Measurements from ENCODE around the gene BRD7.

BRD7 gene

DNA sequence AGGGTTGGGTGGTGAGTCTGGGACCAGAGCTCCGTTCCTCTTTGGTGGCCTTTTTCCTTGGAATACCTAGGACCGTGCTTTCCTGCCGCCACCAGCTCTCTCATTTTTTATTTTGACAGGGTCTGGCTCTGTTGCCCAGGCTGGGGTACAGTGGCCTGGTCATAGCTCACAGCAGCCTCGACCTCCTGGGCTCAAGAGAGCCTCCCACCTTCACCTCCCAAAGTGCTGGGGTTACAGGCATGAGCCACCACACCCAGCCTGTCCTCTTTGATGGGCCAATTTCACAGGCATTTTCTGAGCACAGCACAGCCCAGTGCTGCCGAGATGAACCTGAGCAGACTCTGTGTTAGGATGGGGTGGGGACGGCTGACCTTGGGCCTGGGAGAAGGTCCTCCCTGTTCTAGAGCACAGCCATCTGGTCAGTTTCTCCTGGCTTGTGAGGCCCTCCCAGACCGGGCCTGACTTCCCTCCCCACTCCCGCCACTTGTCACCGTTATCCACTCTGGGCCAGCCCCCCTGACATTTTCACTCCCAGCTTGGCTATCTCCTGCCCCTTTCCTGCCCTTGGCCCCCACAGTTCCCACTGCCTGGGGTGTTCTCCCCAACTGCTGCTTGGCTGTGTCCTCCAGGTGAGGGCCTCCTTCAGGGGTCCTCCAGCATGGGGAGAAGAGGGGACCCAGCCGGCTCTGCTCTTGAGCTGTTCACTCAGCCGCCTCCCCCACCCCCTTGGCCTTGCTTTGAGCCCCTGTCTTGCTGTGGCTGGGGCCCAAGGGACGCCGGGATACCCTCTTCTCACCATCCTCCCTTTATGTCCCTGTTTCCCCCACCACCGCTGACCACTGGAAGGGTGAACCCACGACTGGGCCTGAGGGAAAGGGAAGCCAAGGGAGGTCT lies 97.4 kb downstream of the BRD7 start:
- DNase-seq (ENCODE audit: low spot score) = no peak

- DNase-seq (ENCODE audit: low spot score) = no peak
Observed at GRCh38 chr16:50270510-50271147, 98.2 kb downstream of the BRD7 start.

DNA sequence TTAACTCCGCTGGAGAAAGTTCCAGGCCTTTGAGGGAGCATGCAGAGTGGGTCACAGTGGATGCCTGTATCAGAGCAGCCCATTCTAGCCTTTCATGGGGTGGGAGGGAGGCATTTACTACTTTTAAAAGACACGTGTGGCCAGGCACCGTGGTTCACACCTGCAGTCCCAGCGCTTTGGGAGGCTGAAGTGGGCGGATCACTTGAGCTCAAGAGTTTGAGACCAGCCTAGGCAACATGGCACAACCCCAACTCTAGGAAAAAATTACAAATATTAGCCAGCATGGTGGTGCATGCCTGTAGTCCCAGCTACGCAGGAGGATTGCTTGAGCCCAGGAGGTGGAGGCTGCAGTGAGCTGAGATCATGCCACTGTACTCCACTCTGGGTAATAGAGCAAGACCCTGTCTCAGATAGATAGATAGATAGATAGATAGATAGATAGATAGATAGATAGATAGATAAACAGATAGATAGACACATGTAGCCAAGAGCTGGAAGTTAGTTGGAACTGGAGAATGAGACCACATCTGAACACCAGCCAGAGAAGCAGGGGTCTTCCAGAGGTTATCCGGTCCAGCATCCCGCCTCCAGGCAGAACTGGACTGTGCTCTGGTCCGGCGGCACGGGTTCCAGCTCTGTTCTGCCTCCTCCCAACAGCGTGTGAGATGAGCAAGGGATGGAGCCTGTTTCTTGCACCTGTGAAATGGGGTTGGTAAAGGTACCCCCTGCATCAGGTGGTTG lies 98.8 kb downstream of the BRD7 start:
- no peak for DNase-seq (ENCODE audit: low spot score)

DNA sequence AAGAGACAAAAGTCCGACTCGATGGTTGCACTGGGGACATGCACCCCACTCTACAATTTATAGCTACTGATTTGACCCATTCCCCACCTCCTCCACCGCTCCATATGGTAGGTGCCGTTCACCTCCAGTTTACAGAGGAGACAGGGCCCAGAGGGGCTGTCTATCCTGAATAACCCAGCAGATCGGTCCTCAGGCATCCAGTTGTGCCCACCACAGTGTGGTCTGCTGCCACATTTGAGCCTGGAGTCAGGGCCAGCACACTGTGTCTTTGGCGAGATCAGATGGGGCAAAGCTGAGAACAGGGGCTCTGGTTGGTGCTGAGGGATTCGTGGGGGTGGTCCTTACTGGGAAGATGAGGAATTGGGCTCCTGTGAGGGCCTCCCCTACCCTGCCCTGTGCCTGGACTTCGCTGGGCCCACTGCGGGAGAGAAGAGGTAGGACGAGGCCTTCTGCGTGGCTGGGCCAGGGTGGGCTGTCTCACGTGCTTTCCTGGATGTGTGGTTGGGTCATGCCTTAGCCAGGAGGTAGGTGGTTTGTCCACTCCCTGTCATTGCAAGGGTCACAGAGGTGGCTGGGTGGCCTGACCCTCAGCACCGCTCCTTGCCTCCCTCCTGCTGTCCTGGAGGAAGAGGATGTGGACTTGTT lies 99.6 kb downstream of the BRD7 start:
- no peak for DNase-seq (ENCODE audit: low spot score)

- DNase-seq (ENCODE audit: low spot score) = no peak
Observed at GRCh38 chr16:50268352-50268751, 100.4 kb downstream of the BRD7 start.

GRCh38 chr16:50267651-50268050 lies 101.1 kb downstream of the BRD7 start:
- no peak for DNase-seq (ENCODE audit: low spot score)

- no peak for DNase-seq (ENCODE audit: low spot score)
Observed at GRCh38 chr16:50267151-50267631, 101.6 kb downstream of the BRD7 start.

- no peak for DNase-seq (ENCODE audit: low spot score)
Observed at GRCh38 chr16:50266337-50267091, 102.3 kb downstream of the BRD7 start, which contains the start of gene ADCY7. TSS of gene ADCY7 (plus strand) at chr16:50266551. CDS start at chr16:50288180, 21,629 bp downstream.
